Measurements from ENCODE around the gene CHAT. TPM values are rescaled to one million over a fixed set of nuclear protein-coding genes. Genes with fewer than 3 reads are reported as not detected.

Gene CHAT
- polyA plus RNA-seq, 1 donor from 2014 or later: not detected

GRCh38 chr10:49649294-49649693 lies 35.5 kb downstream of the CHAT start:
- no peaks in the 10 kb centered on the region for H3K79me2 ChIP-seq (replicated peaks; ENCODE audit: insufficient read depth, low read length)
- H3K9ac ChIP-seq (ENCODE audit: low read length): no peak overlapping the region
- H3K9me2 ChIP-seq (ENCODE audit: insufficient read depth, low read length): no peaks in the 10 kb centered on the region
- no peak for TF ChIP-seq TAF1 (IDR thresholded peaks at IDR 0.05; ENCODE audit: low read depth)
- TF ChIP-seq RAD21 (conservative IDR thresholded peaks at IDR 0.05): no peak
- no peak overlapping the region for H2AFZ ChIP-seq (ENCODE audit: low read depth, low read length)
- no peak overlapping the region for H3K4me3 ChIP-seq (ENCODE audit: low read length)
- no peaks in the 10 kb centered on the region for H3K9me3 ChIP-seq (ENCODE audit: low read length)
- no peak overlapping the region for H3K27ac ChIP-seq (ENCODE audit: low read length)
- H3K27me3 ChIP-seq (ENCODE audit: insufficient read depth, low read depth, low read length): no peaks in the 10 kb centered on the region
- no peaks in the 10 kb centered on the region for H4K20me1 ChIP-seq (ENCODE audit: insufficient read depth)
- H3K4me2 ChIP-seq (ENCODE audit: low read length): no peak overlapping the region
- H3K36me3 ChIP-seq (ENCODE audit: insufficient read depth, low read length): no peaks in the 10 kb centered on the region
- no peaks in the 10 kb centered on the region for H3F3A ChIP-seq (ENCODE audit: insufficient read depth, low read length, poor library complexity, severe bottlenecking)

DNA sequence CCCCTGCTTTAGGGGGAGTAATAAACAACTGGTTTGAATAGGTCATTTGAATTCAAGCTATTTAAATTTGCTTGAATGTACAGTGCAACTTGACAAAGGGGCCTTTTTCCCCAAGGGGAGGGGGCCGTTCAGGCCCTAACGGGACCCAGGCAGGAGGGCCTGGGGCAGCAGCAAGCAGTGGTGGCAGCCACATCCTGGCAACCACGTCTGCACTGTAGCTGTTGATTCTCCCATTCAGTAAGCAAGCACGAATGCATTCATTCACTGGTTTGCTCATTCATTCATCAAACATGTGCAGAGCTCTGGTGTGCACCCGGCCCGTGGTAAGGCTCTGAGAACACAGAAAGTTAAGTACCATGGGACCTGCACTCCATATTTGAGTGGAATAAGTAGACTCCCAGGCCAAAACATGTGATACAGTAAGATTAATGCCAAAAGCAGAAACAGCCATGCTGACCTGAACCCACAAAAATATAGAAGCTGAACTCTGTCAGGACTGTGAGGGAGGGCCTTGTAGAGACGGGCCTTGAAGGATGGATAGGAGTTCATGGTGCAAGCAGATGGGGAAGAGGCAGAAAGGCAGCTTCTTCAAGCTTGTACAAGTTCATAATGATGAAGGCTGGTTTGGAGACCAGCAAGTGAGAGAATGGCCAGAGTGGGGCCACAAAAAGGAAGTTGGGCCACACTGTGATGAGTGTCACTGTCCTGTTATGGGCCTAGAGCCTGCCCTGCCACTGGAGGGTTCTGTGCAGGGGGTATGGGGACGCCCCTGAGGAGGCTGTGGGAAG lies 36.3 kb downstream of the CHAT start:
- Histone ChIP-seq H3K4me3 (ENCODE audit: low read length) (no peak overlapping the region), H3F3A (ENCODE audit: insufficient read depth, low read length, poor library complexity, severe bottlenecking) (no peaks in the 10 kb centered on the region), H3K4me2 (ENCODE audit: low read length) (no peak overlapping the region), H3K79me2 (replicated peaks; ENCODE audit: insufficient read depth, low read length) (no peaks in the 10 kb centered on the region), H3K36me3 (ENCODE audit: insufficient read depth, low read length) (no peaks in the 10 kb centered on the region), H4K20me1 (ENCODE audit: insufficient read depth) (no peaks in the 10 kb centered on the region), H3K9ac (ENCODE audit: low read length) (no peak overlapping the region), H2AFZ (ENCODE audit: low read depth, low read length) (no peak overlapping the region), H3K27ac (ENCODE audit: low read length) (no peak overlapping the region), H3K27me3 (ENCODE audit: insufficient read depth, low read depth, low read length) (no peaks in the 10 kb centered on the region), H3K9me2 (ENCODE audit: insufficient read depth, low read length) (no peaks in the 10 kb centered on the region), H3K9me3 (ENCODE audit: low read length) (no peaks in the 10 kb centered on the region)
- TF ChIP-seq RAD21 (conservative IDR thresholded peaks at IDR 0.05) (no peak), CTCF (IDR thresholded peaks at IDR 0.05; ENCODE audit: poor library complexity, severe bottlenecking) (no peak), MXI1 (conservative IDR thresholded peaks at IDR 0.05; ENCODE audit: poor library complexity, severe bottlenecking) (no peak), REST (IDR thresholded peaks at IDR 0.05; ENCODE audit: borderline replicate concordance) (no peak), TAF1 (IDR thresholded peaks at IDR 0.05; ENCODE audit: low read depth) (no peak), EZH2 (IDR thresholded peaks at IDR 0.05; ENCODE audit: borderline replicate concordance, insufficient read depth, low read length, poor library complexity, severe bottlenecking) (no peak), EP300 (conservative IDR thresholded peaks at IDR 0.05; ENCODE audit: poor library complexity, severe bottlenecking) (no peak), SMC3 (conservative IDR thresholded peaks at IDR 0.05; ENCODE audit: poor library complexity) (no peak), POLR2AphosphoS5 (IDR thresholded peaks at IDR 0.05) (no peak)

All from neural cell (in vitro differentiated cells).